Smooth muscle cell (in vitro differentiated cells): ENCODE data around the gene SLC47A1. TPM values are rescaled to one million over a fixed set of nuclear protein-coding genes. Genes with fewer than 3 reads are reported as not detected.

Source experiments
- DNase-seq: peaks from one replicate; lab custom pipeline; 2025; ENCODE audit not compliant: unreplicated experiment; lab: John Stamatoyannopoulos, UW
- H2AFZ ChIP-seq: fragments of 200-600 bp; sonication (generic); 2 replicates; pipeline ENCODE4 v1.6.0; 2016; ENCODE audit warnings: antibody characterized with exemption, low read depth, mild to moderate bottlenecking
- H3F3A ChIP-seq: fragments of 200-600 bp; sonication (generic); 2 replicates; pipeline ENCODE4 v1.6.0; 2017; ENCODE audit warnings: antibody characterized with exemption, low read depth
- H3K27ac ChIP-seq: fragments of 200-600 bp; sonication (generic); 2 replicates; pipeline ENCODE4 v1.5.1; 2016; ENCODE audit warnings: low read depth, mild to moderate bottlenecking
- H3K27me3 ChIP-seq: fragments of 200-600 bp; sonication (generic); 2 replicates; pipeline ENCODE4 v1.6.1; 2016; ENCODE audit warnings: low read depth, mild to moderate bottlenecking
- H3K36me3 ChIP-seq: fragments of 200-600 bp; sonication (generic); 2 replicates; pipeline ENCODE4 v1.5.1; 2016; ENCODE audit warnings: low read depth
- H3K4me1 ChIP-seq: fragments of 200-600 bp; sonication (generic); 2 replicates; pipeline ENCODE4 v1.5.1; 2016; ENCODE audit warnings: low read depth
- H3K4me2 ChIP-seq: fragments of 200-600 bp; sonication (generic); 2 replicates; pipeline ENCODE4 v1.6.0; 2016; ENCODE audit warnings: mild to moderate bottlenecking
- H3K4me3 ChIP-seq: fragments of 200-600 bp; sonication (generic); 2 replicates; pipeline ENCODE4 v1.5.1; 2016; ENCODE audit warnings: mild to moderate bottlenecking
- H3K79me2 ChIP-seq: fragments of 200-600 bp; sonication (generic); 2 replicates; pipeline ENCODE4 v1.6.0; 2016; ENCODE audit warnings: low read depth, mild to moderate bottlenecking
- H3K9ac ChIP-seq: fragments of 200-600 bp; sonication (generic); 2 replicates; pipeline ENCODE4 v1.6.0; 2016; ENCODE audit warnings: low read depth
- H3K9me3 ChIP-seq: fragments of 200-600 bp; sonication (generic); replicated peaks from 2 replicates; pipeline ENCODE4 v1.5.1; 2016; ENCODE audit warnings: low read depth
- H4K20me1 ChIP-seq: fragments of 200-600 bp; sonication (generic); 2 replicates; pipeline ENCODE4 v1.6.0; 2016; ENCODE audit warnings: low read depth
- WGBS: methylation state at CpG from one replicate; pipeline ENCODE4 v1.1.7; 2016; ENCODE audit warnings: low lambda C conversion rate; 5-methylcytosine and 5-hydroxymethylcytosine counted together
- polyA plus RNA-seq: library from polyadenylated mRNA; unstranded; fragments of >200 nt; fragmentation: Nextera tagmentation; extraction: Ambion mirVana; gene quantifications from 2 replicates; pipeline ENCODE4 v1.2.1, GENCODE V29; 2016
- total RNA-seq: library from RNA; depleted of rRNA; stranded (reverse); fragments of >200 nt; gene quantifications from 2 replicates; pipeline ENCODE4 v1.2.3, GENCODE V29; 2014
- TF ChIP-seq, protein P1 (sequence below): fragments of 200-600 bp; sonication (generic); IDR thresholded peaks from 2 replicates; pipeline ENCODE4 v1.5.1; 2017; ENCODE audit warnings: borderline replicate concordance, mild to moderate bottlenecking, antibody characterized with exemption; ENCODE audit not compliant: insufficient read depth, poor library complexity, severe bottlenecking

Gene SLC47A1
- total and polyA plus RNA-seq, 2 experiments from 2014 or later: 2.5 TPM; not detected in 1

DNA sequence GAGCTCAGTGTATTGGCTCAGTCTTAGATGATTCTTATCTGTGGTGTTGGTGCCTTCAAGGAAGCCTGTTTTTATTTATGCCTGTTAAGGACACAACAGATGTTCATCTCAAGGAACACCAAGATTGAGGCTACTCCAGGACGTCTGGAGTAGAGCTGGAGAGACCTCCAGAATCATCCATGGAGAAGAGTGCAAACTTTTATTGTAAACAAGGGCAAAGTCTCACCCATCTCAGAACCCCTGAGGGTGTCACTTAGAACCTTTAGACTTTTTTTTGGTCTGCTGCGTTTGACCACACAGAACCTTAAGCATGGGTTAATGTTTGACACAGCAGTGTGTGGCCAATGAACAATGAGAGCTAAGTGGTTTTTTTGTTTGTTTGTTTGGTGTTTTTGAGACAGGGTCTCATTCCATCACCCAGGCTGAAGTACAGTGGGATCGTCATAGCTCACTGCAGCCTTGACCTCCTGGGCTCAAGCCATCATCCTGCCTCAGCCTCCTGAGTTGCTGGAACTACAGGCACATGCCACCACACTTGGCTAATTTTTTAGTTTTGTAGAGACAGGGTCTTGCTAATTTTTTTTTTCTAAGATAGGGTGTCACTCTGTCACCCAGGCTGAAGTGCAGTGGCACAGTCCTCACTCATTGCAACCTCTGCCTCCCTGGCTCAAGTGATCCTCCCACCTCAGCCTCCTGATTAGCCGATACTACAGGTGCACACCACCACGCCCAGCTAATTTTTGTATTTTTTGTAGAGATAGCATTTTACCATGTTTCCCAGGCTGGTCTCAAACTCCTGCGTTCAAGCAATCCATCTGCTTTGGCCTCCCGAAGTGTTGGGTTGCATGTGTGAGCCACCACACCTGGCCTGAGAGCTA, 16.3 kb downstream of the SLC47A1 start:
- TF ChIP-seq, protein P1, sequence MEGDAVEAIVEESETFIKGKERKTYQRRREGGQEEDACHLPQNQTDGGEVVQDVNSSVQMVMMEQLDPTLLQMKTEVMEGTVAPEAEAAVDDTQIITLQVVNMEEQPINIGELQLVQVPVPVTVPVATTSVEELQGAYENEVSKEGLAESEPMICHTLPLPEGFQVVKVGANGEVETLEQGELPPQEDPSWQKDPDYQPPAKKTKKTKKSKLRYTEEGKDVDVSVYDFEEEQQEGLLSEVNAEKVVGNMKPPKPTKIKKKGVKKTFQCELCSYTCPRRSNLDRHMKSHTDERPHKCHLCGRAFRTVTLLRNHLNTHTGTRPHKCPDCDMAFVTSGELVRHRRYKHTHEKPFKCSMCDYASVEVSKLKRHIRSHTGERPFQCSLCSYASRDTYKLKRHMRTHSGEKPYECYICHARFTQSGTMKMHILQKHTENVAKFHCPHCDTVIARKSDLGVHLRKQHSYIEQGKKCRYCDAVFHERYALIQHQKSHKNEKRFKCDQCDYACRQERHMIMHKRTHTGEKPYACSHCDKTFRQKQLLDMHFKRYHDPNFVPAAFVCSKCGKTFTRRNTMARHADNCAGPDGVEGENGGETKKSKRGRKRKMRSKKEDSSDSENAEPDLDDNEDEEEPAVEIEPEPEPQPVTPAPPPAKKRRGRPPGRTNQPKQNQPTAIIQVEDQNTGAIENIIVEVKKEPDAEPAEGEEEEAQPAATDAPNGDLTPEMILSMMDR: no peak
- Histone ChIP-seq H3K79me2 (no peaks in the 10 kb centered on the region), H4K20me1 (no peaks in the 10 kb centered on the region), H3F3A (peaks cover 7% of the 10 kb centered on the region), H2AFZ (no peak overlapping the region), H3K4me2 (no peak overlapping the region), H3K9ac (no peak overlapping the region), H3K9me3 (no peaks in the 10 kb centered on the region), H3K4me1 (no peaks in the 10 kb centered on the region), H3K27me3 (no peaks in the 10 kb centered on the region), H3K4me3 (no peak overlapping the region), H3K36me3 (no peaks in the 10 kb centered on the region), H3K27ac (no peak overlapping the region)
- no peak for DNase-seq
- WGBS: 89% methylated on average over 7 of the region's 7 CpGs

DNA sequence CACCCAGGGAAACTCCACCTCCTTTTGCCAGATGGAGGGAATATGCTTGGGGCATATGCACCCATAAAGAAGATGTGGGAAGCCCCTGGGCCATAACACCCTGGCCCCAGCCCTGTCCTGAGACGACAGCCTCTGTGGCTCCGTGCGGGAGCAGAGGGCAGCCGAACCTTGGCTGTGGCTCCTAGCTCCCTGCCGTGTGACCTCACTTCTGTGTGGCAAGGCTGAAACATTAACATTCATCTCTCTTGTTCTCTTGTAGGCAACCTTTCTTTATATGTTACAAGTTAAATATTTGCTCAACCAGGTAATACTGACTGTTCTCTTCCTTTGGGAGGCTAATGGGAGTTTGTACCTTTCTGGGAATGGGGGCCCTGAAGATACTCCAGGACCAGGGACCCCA, 17.5 kb downstream of the SLC47A1 start:
- Histone ChIP-seq H3K27ac (no peak overlapping the region), H3K4me3 (no peak overlapping the region), H3K4me1 (no peaks in the 10 kb centered on the region), H3K36me3 (no peaks in the 10 kb centered on the region), H3K4me2 (no peak overlapping the region), H2AFZ (no peak overlapping the region), H3K9ac (no peak overlapping the region), H3K79me2 (no peaks in the 10 kb centered on the region), H3K27me3 (no peaks in the 10 kb centered on the region), H3F3A (peaks cover 7% of the 10 kb centered on the region), H4K20me1 (no peaks in the 10 kb centered on the region), H3K9me3 (no peaks in the 10 kb centered on the region)
- TF ChIP-seq, protein P1: no peak
- DNase-seq: no peak
- 99% methylated on average over 5 of the region's 5 CpGs for WGBS

DNA sequence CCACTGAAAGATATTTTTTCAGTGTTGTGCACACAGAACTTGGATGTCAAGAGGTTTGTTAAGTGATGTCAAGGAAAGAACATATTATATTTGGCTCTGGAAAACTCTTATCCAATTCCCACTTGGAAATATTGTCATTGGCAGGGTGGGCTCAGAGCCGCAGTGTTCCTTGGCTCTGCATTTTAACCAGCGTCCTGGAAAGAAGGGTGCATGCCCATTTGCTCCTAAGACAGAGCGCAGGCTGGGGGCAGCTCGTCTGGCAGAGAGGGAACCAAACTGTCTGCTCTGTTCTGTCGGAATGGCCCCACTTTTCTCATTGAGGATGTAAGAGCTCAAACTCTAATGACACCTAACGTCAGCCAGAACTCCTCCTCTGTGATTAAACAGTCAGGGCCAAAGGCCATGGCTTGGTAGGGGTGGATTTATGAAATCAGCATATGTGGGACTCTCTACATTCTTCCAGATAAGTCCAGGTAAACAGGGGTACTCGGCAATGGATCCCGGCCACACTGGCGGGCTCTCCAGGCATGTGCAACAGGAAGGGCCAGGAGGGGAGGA, 18.0 kb downstream of the SLC47A1 start:
- Histone ChIP-seq H3K4me3 (no peak overlapping the region), H3K4me2 (no peak overlapping the region), H3K9ac (no peak overlapping the region), H4K20me1 (no peaks in the 10 kb centered on the region), H2AFZ (no peak overlapping the region), H3K4me1 (no peaks in the 10 kb centered on the region), H3K36me3 (no peaks in the 10 kb centered on the region), H3K27me3 (no peaks in the 10 kb centered on the region), H3K9me3 (no peaks in the 10 kb centered on the region), H3K27ac (no peak overlapping the region), H3K79me2 (no peaks in the 10 kb centered on the region), H3F3A (peaks cover 7% of the 10 kb centered on the region)
- 88% methylated on average over 9 of the region's 9 CpGs for WGBS
- no peak for DNase-seq
- TF ChIP-seq, protein P1: no peak
